Measurements from ENCODE around the gene SPSB4. TPM values are rescaled to one million over a fixed set of nuclear protein-coding genes. Genes with fewer than 3 reads are reported as not detected.

SPSB4 gene
- polyA plus RNA-seq, 1 donor = 14.8 TPM

DNA sequence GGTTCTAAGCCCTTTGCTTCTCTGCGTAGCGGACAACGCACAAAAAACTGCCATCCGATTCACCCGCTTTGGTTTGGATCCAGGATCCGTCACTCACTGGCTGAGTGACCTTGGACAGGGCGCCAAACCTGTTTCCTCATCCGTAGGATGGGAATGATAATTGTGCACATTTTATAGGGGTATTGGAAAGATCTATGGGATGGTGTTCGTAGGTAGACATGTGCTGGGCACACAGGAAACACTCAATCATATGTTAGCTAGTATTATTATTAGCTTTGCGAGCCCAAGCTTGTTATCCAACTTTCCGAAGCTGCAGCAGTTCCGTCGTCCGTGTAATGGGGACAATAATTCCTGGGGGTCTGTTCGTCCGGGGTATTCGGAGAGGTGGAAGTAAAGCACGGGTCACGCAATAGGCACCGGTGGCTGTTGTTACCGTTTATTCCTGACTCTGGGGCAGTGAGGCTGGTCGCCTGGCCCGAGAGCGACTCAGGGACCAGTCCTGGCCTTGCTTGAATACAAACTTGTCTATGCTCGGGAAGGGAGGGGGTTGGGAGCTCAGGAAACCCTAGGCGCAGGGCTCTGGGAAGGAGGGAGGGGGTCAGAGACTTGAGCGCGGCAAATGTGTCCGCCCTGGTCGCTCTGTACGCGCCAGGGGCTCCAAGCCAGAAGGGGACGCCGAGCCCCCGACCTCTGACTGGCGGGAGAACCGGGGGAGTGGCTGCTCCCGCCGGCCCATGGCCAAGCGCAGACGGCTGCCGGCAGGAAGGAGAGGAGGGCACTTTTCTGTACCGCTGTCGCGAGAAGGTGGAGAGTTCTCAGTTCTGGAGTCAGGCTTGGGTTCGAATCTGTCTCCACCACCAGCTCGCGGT is 1.3 kb downstream of the SPSB4 start:
- peak; percentile 63 for DNase-seq

GRCh38 chr3:141055136-141055535 is 4.0 kb downstream of the SPSB4 start:
- no peak for DNase-seq

GRCh38 chr3:141055536-141056445 is 4.6 kb downstream of the SPSB4 start:
- no peak for DNase-seq

DNA sequence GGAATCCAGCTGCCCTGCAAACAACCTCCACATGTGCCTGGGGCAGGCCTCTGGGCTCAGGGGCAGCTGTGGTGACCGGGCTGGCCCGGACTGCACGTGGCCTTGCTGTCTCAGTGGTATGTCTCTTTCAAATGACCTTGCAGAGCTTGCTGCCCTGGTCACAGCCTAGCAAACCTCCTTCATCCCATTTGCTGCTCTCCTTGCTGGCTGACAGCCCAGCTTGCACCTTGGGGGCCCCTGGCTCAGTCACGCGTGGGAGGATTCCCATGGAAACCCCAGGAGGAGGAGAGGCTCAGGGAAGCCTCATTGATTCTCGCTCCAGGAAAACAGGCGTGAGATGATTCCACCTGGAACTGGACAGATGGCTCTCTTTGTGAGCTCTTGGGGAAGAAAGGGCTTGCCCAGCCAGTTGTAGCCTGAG is 5.6 kb downstream of the SPSB4 start:
- DNase-seq = peak; percentile 72

DNA sequence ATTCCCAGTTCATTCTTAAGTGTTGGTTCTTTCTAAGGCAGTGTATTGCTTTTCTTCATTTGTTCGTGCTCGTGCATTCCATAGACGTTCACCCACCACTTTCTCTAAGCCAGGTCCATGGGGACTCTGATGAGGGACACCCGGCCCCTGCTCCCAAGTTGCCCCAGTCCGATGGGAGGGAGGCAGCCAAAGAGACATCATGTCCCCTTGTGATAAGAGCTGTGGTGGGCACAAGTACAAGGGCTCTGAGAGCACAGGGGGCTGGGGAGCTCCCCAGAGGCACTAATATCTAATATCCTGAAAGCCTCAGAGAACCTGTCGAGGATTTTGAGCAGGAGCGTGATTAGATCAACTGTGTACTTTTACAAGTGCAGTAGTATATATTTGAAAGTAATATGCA is 6.3 kb downstream of the SPSB4 start:
- DNase-seq = no peak

GRCh38 chr3:141057946-141058800 is 7.0 kb downstream of the SPSB4 start:
- no peak for DNase-seq

GRCh38 chr3:141058996-141059395 is 7.8 kb downstream of the SPSB4 start:
- DNase-seq = no peak

DNA sequence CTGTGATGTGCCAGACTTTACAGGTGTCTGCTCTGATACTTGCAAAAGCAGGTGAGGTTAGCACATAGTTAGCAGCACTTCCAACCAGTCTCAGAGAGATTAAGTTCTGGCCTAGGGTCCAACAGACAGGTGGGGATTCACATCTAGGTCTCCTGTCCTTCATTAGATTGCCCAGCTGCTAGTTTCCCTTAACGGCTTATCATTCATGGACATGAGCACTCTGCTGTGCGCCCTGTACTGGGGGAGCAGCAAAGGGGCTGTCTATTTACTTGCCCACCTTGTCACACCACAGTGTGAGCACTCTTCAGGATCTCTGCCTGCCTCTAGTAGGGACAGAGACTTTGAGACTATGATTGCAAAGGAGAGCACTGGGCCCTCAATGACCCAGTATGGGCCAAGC is 8.7 kb downstream of the SPSB4 start:
- no peak for DNase-seq

GRCh38 chr3:141060327-141060726 is 9.2 kb downstream of the SPSB4 start:
- DNase-seq = no peak

DNA sequence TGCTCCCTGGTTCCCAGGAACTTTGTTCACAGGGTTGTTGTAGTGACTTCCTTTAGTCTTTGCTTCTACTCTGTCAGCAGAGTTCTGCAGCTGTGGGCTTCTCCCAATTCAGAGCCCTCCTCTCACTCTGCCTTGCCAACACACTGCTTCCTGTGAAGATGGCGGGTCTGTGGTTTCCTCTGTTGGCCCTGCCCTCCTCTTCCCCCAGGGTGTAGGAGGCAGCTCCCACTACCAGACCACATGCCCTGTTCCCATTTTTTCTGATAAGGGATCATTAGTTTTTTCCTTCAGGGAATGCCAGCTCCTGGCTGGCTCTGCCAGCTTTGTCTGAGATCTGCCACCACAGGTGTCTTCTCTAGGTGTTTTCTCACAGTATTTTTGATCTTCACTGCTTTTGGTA is 12.7 kb downstream of the SPSB4 start:
- DNase-seq = no peak

GRCh38 chr3:141064255-141064926 is 13.2 kb downstream of the SPSB4 start:
- no peak for DNase-seq

- DNase-seq = no peak
Measured at GRCh38 chr3:141065258-141065657, 14.1 kb downstream of the SPSB4 start.

GRCh38 chr3:141065841-141066805 is 15.0 kb downstream of the SPSB4 start:
- no peak for DNase-seq

DNA sequence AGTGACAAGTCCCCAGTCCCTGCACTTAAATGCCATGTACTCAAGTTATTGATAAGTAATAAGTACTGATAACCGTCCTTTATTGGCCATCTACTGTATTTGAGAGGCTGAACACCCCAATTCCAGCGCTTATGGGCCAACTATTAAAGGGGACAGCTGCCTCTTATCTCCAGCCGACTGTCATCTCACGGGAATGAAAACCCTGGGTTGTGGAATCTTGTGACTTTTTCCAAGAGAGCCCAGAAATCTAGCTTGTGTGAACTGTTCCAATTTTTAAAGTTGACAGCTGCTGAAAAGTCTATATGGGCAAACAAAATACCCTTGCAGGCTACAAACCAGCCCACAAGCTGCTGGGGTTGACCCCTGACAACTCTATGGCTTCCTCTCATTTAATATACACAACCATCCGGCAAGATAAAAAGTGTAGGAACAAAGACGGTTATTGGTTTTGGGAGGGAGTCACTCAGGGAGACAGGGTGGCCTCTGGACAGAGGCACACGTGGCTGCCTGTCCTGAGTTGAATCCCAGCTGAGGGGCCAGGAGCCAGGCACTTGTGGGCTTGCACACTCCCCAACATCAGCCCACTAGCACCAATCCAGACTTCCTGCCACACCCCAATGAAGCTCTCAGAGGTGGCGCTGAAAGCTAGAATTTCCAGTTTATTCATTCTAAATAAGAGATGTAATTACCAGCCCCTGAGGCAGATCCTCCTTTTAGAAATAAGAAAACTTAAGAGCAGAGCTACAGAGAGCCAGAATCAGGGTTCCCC is 16.2 kb downstream of the SPSB4 start:
- no peak for DNase-seq

- no peak for DNase-seq
Measured at GRCh38 chr3:141070229-141070628, 19.1 kb downstream of the SPSB4 start.

DNA sequence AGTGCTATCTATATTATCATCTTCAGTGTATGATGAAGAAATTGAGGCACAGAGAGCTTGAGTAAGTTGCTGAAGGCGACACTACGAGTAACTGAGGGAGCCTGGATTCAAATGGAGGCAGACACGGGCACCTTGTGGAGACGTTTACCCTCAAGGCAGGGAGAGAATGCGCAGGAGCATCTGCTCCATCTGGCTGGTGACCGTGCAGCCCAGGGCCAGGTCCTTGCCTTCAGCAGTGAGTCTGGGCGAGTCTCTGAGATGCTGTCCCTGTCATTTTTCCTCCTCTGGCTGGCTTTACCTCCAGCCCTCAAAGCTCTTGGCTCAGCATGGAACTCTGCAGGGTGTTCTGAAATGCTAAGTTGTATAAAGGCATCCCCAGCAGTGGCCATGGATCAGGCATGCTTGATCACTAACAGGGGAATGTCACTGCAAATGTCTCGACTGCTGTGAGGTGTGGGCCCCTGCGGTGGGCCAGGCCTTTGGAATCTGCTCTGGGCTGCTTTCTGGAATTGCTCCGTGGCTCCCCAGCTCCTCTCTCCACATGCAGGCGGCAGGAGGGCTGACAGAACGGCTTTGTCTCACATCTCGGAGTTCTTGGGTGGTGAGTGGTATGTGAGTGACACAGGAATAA is 19.7 kb downstream of the SPSB4 start:
- no peak for DNase-seq

GRCh38 chr3:141071681-141072260 is 20.6 kb downstream of the SPSB4 start:
- DNase-seq = no peak

GRCh38 chr3:141072950-141073349 is 21.8 kb downstream of the SPSB4 start:
- DNase-seq = no peak

DNA sequence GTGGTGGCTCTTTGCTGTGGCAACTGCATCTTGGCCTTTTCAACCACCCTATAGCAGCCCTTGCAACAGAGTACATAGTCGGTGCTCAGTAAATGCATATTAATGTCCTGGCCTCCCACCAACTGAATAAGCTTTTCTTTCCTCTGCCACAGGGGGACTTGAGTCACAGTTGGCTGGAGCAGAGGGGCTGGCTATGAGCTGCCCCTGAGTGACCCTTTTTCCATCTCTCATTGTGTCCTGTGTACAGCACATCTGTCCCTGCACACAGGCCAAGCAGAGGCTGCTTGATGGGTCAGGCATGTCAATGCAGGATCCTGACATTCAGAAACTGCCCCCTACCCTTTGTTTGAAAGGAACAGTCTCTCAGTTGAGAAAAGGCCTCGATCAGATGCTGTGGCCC is 22.4 kb downstream of the SPSB4 start:
- no peak for DNase-seq
